SH-SY5Y (cell line): ENCODE measurements around the gene CARD16.

Experiments used
- GATA2 ChIP-seq: IDR thresholded peaks from 2 replicates; pipeline ENCODE4 v1.6.1; 2011; ENCODE audit warnings: mild to moderate bottlenecking, low read depth, low read length
- GATA3 ChIP-seq: IDR thresholded peaks from 2 replicates; pipeline ENCODE4 v1.6.1; 2011; ENCODE audit warnings: low read depth, mild to moderate bottlenecking, low read length, moderate library complexity

- TF ChIP-seq GATA3 (no peak), GATA2 (no peak)
These were observed 44.3 kb downstream of the CARD16 start for GRCh38 chr11:105000797-105001196.
